H9 (cell line): ENCODE data around the gene GPHN. TPM values are rescaled to one million over a fixed set of nuclear protein-coding genes. Genes with fewer than 3 reads are reported as not detected.

Experiments
- DNase-seq: peaks from one replicate; pipeline ENCODE4 v3.0.0-alpha.2; 2017
- H2AFZ ChIP-seq: one replicate; pipeline ENCODE4 v1.6.1; 2013; ENCODE audit warnings: mild to moderate bottlenecking, low read length, control low read depth, moderate library complexity
- H2AK5ac ChIP-seq: 2 replicates; pipeline ENCODE4 v1.6.1; 2013; ENCODE audit warnings: low read length, control low read depth, mixed read lengths; ENCODE audit not compliant: insufficient read length
- H2BK120ac ChIP-seq: one replicate; pipeline ENCODE4 v1.6.1; 2013; ENCODE audit warnings: low read depth, mild to moderate bottlenecking, low read length, control low read depth, inconsistent platforms; ENCODE audit not compliant: poor library complexity, severe bottlenecking
- H2BK12ac ChIP-seq: 2 replicates; pipeline ENCODE4 v1.6.1; 2013; ENCODE audit warnings: low read length, control low read depth, mixed read lengths, low read depth; ENCODE audit not compliant: insufficient read length
- H2BK15ac ChIP-seq: 2 replicates; pipeline ENCODE4 v1.6.1; 2013; ENCODE audit warnings: low read depth, low read length, control low read depth
- H2BK20ac ChIP-seq: one replicate; pipeline ENCODE4 v1.6.1; 2013; ENCODE audit warnings: low read depth, mild to moderate bottlenecking, low read length, control low read depth, inconsistent platforms; ENCODE audit not compliant: poor library complexity, severe bottlenecking
- H2BK5ac ChIP-seq: 2 replicates; pipeline ENCODE4 v1.6.1; 2013; ENCODE audit warnings: low read length, control low read depth, mixed read lengths; ENCODE audit not compliant: insufficient read length
- H3K14ac ChIP-seq: 2 replicates; pipeline ENCODE4 v1.6.1; 2013; ENCODE audit warnings: low read length, control low read depth; ENCODE audit not compliant: insufficient read depth
- H3K18ac ChIP-seq: 2 replicates; pipeline ENCODE4 v1.6.1; 2013; ENCODE audit warnings: low read depth, mild to moderate bottlenecking, mixed read lengths, low read length, control low read depth; ENCODE audit not compliant: insufficient read length
- H3K23ac ChIP-seq: 2 replicates; pipeline ENCODE4 v1.6.1; 2013; ENCODE audit warnings: low read length, control low read depth, mixed read lengths, low read depth; ENCODE audit not compliant: insufficient read length
- H3K23me2 ChIP-seq: 2 replicates; pipeline ENCODE4 v1.6.1; 2013; ENCODE audit warnings: low read depth, mild to moderate bottlenecking, mixed read lengths, low read length, control low read depth; ENCODE audit not compliant: insufficient read length, poor library complexity, severe bottlenecking
- H3K27ac ChIP-seq: 2 replicates; pipeline ENCODE4 v1.5.1; 2013; ENCODE audit warnings: low read length, control low read depth, mixed read lengths, low read depth; ENCODE audit not compliant: insufficient read length
- H3K27me3 ChIP-seq: 2 replicates; pipeline ENCODE4 v1.6.1; 2013; ENCODE audit warnings: low read length, control low read depth, inconsistent platforms; ENCODE audit not compliant: insufficient read depth
- H3K4ac ChIP-seq: 2 replicates; pipeline ENCODE4 v1.6.1; 2013; ENCODE audit warnings: low read depth, mild to moderate bottlenecking, control low read depth, inconsistent platforms, low read length, moderate library complexity
- H3K4me1 ChIP-seq: 2 replicates; pipeline ENCODE4 v1.6.1; 2013; ENCODE audit warnings: low read length, control low read depth, inconsistent platforms; ENCODE audit not compliant: insufficient read depth
- H3K4me2 ChIP-seq: 2 replicates; pipeline ENCODE4 v1.6.1; 2013; ENCODE audit warnings: low read length, control low read depth, mixed read lengths; ENCODE audit not compliant: insufficient read length, insufficient read depth
- H3K56ac ChIP-seq: 2 replicates; pipeline ENCODE4 v1.6.1; 2013; ENCODE audit warnings: low read depth, mild to moderate bottlenecking, mixed read lengths, low read length, control low read depth; ENCODE audit not compliant: insufficient read length
- H3K79me1 ChIP-seq: 2 replicates; pipeline ENCODE4 v1.6.1; 2013; ENCODE audit warnings: low read depth, mild to moderate bottlenecking, moderate library complexity, low read length, control low read depth, inconsistent platforms; ENCODE audit not compliant: insufficient read depth, poor library complexity, severe bottlenecking
- H3K79me2 ChIP-seq: 2 replicates; pipeline ENCODE4 v1.6.1; 2013; ENCODE audit warnings: low read length, control low read depth, inconsistent platforms; ENCODE audit not compliant: insufficient read depth
- H3K9ac ChIP-seq: 2 replicates; pipeline ENCODE4 v1.6.1; 2013; ENCODE audit warnings: low read length, control low read depth, mixed read lengths; ENCODE audit not compliant: insufficient read length; ENCODE audit errors: extremely low read depth
- H3K9me3 ChIP-seq: one replicate; pipeline ENCODE4 v1.6.1; 2013; ENCODE audit warnings: low read depth, low read length, inconsistent platforms; ENCODE audit not compliant: control insufficient read depth
- H3T11ph ChIP-seq: one replicate; pipeline ENCODE4 v1.6.1; 2013; ENCODE audit warnings: mild to moderate bottlenecking, low read length, control low read depth, inconsistent platforms
- H4K20me1 ChIP-seq: one replicate; pipeline ENCODE4 v1.6.1; 2013; ENCODE audit not compliant: control insufficient read depth, insufficient read length, insufficient read depth
- H4K5ac ChIP-seq: 2 replicates; pipeline ENCODE4 v1.6.1; 2013; ENCODE audit warnings: low read depth, mild to moderate bottlenecking, mixed read lengths, low read length, control low read depth; ENCODE audit not compliant: insufficient read length
- H4K8ac ChIP-seq: replicated peaks from 2 replicates; pipeline ENCODE4 v1.6.1; 2013; ENCODE audit warnings: low read length, control low read depth, mixed read lengths, low read depth; ENCODE audit not compliant: insufficient read length
- H4K91ac ChIP-seq: 2 replicates; pipeline ENCODE4 v1.6.1; 2013; ENCODE audit warnings: low read depth, mild to moderate bottlenecking, moderate library complexity, mixed read lengths, low read length, control low read depth; ENCODE audit not compliant: insufficient read length
- H3K27ac Mint-ChIP-seq, 3 experiments: 2 replicates in 2 of 3; 3 replicates in 1 of 3; pipeline ENCODE4 v1.8.0; 2020 to 2021; ENCODE audit warnings: mixed read lengths in 3 of 3, mild to moderate bottlenecking in 1 of 3, moderate library complexity in 1 of 3
- H3K27me3 Mint-ChIP-seq: 2 replicates; pipeline ENCODE4 v1.8.0; 2021; ENCODE audit warnings: low read depth, mild to moderate bottlenecking, moderate library complexity, mixed read lengths
- H3K36me3 Mint-ChIP-seq, 3 experiments: 2 replicates in 2 of 3; 3 replicates in 1 of 3; pipeline ENCODE4 v1.8.0; 2020 to 2021; ENCODE audit warnings: low read depth in 3 of 3, mixed read lengths in 3 of 3; ENCODE audit not compliant: insufficient read depth in 1 of 3
- H3K4me1 Mint-ChIP-seq, 2 experiments: 2 replicates each; pipeline ENCODE4 v1.8.0; 2020; ENCODE audit warnings: mixed read lengths in 2 of 2
- H3K4me3 Mint-ChIP-seq, 2 experiments: 2 replicates in 1 of 2; 3 replicates in 1 of 2; pipeline ENCODE4 v1.8.0; 2020 to 2021; ENCODE audit warnings: mild to moderate bottlenecking in 2 of 2, mixed read lengths in 2 of 2, moderate library complexity in 1 of 2
- H3K9me3 Mint-ChIP-seq, 2 experiments: 2 replicates in 1 of 2; 3 replicates in 1 of 2; pipeline ENCODE4 v1.8.0; 2020; ENCODE audit warnings: mild to moderate bottlenecking in 2 of 2, mixed read lengths in 2 of 2, moderate library complexity in 1 of 2
- WGBS: extraction: QIAGEN DNeasy Blood & Tissue Kit; methylation state at CpG from one replicate; pipeline ENCODE4 v1.1.7; 2013; ENCODE audit warnings: missing lambda C conversion rate, low lambda C conversion rate, mixed read lengths; ENCODE audit not compliant: insufficient read length; ENCODE audit errors: extremely low coverage; 5-methylcytosine and 5-hydroxymethylcytosine counted together
- total RNA-seq: library from RNA; stranded (reverse); gene quantifications from 2 replicates; pipeline ENCODE4 v1.2.1, GENCODE V29; 2021
- TF ChIP-seq, protein P1 (sequence below): fragments of 200-600 bp; sonication (generic); conservative IDR thresholded peaks from 3 replicates; pipeline ENCODE4 v1.8.0; 2021; ENCODE audit warnings: antibody characterized with exemption, mild to moderate bottlenecking

GPHN gene
- total RNA-seq, 1 experiment from 2014 or later, result 16.1 TPM

DNA sequence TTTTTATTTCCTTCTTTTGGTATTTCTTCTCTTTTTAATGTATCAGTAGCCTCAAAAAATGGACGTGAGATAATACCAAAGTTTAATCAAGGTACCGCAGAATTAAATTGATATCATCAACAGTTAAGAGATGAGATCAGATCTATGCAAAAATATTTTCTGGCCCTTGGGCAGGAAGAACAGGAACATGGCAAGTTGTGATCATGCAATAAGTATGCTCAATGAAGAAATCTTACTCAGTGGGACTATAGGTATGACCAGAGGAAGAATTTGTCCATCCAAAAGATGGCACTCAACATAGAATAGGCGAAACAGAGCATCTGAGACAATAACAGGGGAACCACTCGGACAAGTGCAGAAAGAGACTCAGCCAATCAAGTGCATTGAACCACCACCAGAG, 680.4 kb downstream of the GPHN start:
- Mint-ChIP-seq H3K27me3 (no peaks in the 10 kb centered on the region), H3K4me1 (peaks cover 6% of the 10 kb centered on the region in 2 experiments), H3K9me3 (no peaks in the 10 kb centered on the region), H3K4me3 (no peak overlapping the region), H3K36me3 (no peaks in the 10 kb centered on the region), H3K27ac (no peak overlapping the region)
- WGBS, result no CpG with 5 or more reads among the region's 4 CpGs
- TF ChIP-seq, protein P1, sequence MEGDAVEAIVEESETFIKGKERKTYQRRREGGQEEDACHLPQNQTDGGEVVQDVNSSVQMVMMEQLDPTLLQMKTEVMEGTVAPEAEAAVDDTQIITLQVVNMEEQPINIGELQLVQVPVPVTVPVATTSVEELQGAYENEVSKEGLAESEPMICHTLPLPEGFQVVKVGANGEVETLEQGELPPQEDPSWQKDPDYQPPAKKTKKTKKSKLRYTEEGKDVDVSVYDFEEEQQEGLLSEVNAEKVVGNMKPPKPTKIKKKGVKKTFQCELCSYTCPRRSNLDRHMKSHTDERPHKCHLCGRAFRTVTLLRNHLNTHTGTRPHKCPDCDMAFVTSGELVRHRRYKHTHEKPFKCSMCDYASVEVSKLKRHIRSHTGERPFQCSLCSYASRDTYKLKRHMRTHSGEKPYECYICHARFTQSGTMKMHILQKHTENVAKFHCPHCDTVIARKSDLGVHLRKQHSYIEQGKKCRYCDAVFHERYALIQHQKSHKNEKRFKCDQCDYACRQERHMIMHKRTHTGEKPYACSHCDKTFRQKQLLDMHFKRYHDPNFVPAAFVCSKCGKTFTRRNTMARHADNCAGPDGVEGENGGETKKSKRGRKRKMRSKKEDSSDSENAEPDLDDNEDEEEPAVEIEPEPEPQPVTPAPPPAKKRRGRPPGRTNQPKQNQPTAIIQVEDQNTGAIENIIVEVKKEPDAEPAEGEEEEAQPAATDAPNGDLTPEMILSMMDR, result no peak
- DNase-seq, result no peak
- H3K14ac ChIP-seq, result no peak overlapping the region
- no peaks in the 10 kb centered on the region for H3K79me2 ChIP-seq
- H2BK5ac ChIP-seq, result no peak overlapping the region
- no peak overlapping the region for H2BK120ac ChIP-seq
- H3K56ac ChIP-seq, result no peak overlapping the region
- no peak overlapping the region for H3K4me2 ChIP-seq
- no peak overlapping the region for H2BK20ac ChIP-seq
- H3K4ac ChIP-seq, result no peak overlapping the region
- no peak overlapping the region for H2BK12ac ChIP-seq
- no peak overlapping the region for H4K91ac ChIP-seq
- H2AFZ ChIP-seq, result no peak overlapping the region
- no peak overlapping the region for H3K18ac ChIP-seq
- no peaks in the 10 kb centered on the region for H3K9me3 ChIP-seq
- no peaks in the 10 kb centered on the region for H3K27me3 ChIP-seq
- no peaks in the 10 kb centered on the region for H3K79me1 ChIP-seq
- H3K23ac ChIP-seq, result no peak overlapping the region
- H3K9ac ChIP-seq, result no peak overlapping the region
- no peak overlapping the region for H2BK15ac ChIP-seq
- H4K5ac ChIP-seq, result no peak overlapping the region
- no peak overlapping the region for H3T11ph ChIP-seq
- H3K27ac ChIP-seq, result no peak overlapping the region
- no peaks in the 10 kb centered on the region for H3K23me2 ChIP-seq
- no peaks in the 10 kb centered on the region; the same call in 1 of the 2 replicates for H3K4me1 ChIP-seq
- no peaks in the 10 kb centered on the region for H4K20me1 ChIP-seq
- no peak overlapping the region for H2AK5ac ChIP-seq
- no peak overlapping the region for H4K8ac ChIP-seq
